ENCODE results near the gene ETV3L.

The ETV3L gene

GRCh38 chr1:157044326-157044725 lies 55.3 kb downstream of the ETV3L start:
- ATAC-seq (ENCODE audit: low read depth) (no peak), DNase-seq (ENCODE audit: low spot score) (no peak)
- no peak for TF ChIP-seq CTCF (IDR thresholded peaks at IDR 0.05; ENCODE audit: poor library complexity, severe bottlenecking)
- peak overlapping the region; percentile 88 for H3K4me3 ChIP-seq (ENCODE audit: severe bottlenecking)
- H3K4me1 ChIP-seq (ENCODE audit: insufficient read depth, poor library complexity, severe bottlenecking) = peaks cover 8% of the 10 kb centered on the region
- H3K36me3 ChIP-seq (ENCODE audit: low read depth) = no peaks in the 10 kb centered on the region; the same call in 1 of the 2 replicates
- H3K27ac ChIP-seq (ENCODE audit: poor library complexity, severe bottlenecking) = no peak overlapping the region
- H3K9me3 ChIP-seq (ENCODE audit: severe bottlenecking) = no peaks in the 10 kb centered on the region
- no peaks in the 10 kb centered on the region for H3K27me3 ChIP-seq (ENCODE audit: insufficient read depth, poor library complexity, severe bottlenecking)

- Histone ChIP-seq H3K27me3 (ENCODE audit: insufficient read depth, poor library complexity, severe bottlenecking) (no peaks in the 10 kb centered on the region), H3K27ac (ENCODE audit: poor library complexity, severe bottlenecking) (no peak overlapping the region), H3K36me3 (ENCODE audit: low read depth) (no peaks in the 10 kb centered on the region; the same call in 1 of the 2 replicates), H3K4me1 (ENCODE audit: insufficient read depth, poor library complexity, severe bottlenecking) (peaks cover 8% of the 10 kb centered on the region), H3K4me3 (ENCODE audit: severe bottlenecking) (peak overlapping the region; percentile 88), H3K9me3 (ENCODE audit: severe bottlenecking) (no peaks in the 10 kb centered on the region)
- ATAC-seq (ENCODE audit: low read depth) (no peak), DNase-seq (ENCODE audit: low spot score) (no peak)
- TF ChIP-seq CTCF (IDR thresholded peaks at IDR 0.05; ENCODE audit: poor library complexity, severe bottlenecking) = no peak
Observed at GRCh38 chr1:157043685-157044084, 55.9 kb downstream of the ETV3L start.

GRCh38 chr1:157042846-157043245 lies 56.8 kb downstream of the ETV3L start:
- Histone ChIP-seq H3K9me3 (ENCODE audit: severe bottlenecking) (no peaks in the 10 kb centered on the region), H3K27me3 (ENCODE audit: insufficient read depth, poor library complexity, severe bottlenecking) (no peaks in the 10 kb centered on the region), H3K4me3 (ENCODE audit: severe bottlenecking) (no peak overlapping the region), H3K36me3 (ENCODE audit: low read depth) (no peaks in the 10 kb centered on the region; the same call in 1 of the 2 replicates), H3K27ac (ENCODE audit: poor library complexity, severe bottlenecking) (no peak overlapping the region), H3K4me1 (ENCODE audit: insufficient read depth, poor library complexity, severe bottlenecking) (peaks cover 8% of the 10 kb centered on the region)
- ATAC-seq (ENCODE audit: low read depth) (no peak), DNase-seq (ENCODE audit: low spot score) (no peak)
- no peak for TF ChIP-seq CTCF (IDR thresholded peaks at IDR 0.05; ENCODE audit: poor library complexity, severe bottlenecking)
